DMS153 treated with DMSO at 0.1 percent for 48 hours (cell line): ENCODE measurements around the gene SLIT1.

Experiments used
- DNase-seq: peaks from one replicate; lab custom pipeline; 2025; ENCODE audit not compliant: unreplicated experiment; lab: John Stamatoyannopoulos, UW

The SLIT1 gene

DNA sequence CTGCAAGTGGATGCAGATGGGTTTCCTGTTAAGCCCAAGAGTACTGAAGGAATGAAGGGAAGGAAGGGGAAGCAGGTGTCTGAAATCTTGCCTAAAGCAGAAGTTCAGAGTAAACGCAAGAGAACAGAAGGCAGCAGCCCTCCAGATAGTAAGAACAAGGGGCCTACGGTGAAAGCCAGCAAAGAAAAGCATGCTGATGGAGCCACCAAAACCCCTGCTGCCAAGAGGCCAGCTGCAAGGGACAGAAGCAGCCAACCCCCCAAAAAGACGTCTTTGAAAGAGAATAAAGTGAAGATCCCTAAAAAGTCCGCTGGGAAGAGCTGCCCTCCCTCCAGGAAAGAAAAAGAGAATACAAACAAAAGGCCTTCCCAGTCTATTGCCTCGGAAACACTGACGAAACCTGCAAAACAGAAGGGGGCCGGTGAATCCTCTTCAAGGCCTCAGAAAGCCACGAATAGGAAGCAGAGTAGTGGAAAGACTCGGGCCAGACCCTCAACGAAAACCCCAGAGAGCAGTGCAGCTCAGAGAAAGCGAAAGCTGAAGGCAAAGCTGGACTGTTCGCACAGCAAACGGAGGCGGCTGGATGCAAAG is 201.1 kb downstream of the SLIT1 start:
- no peak for DNase-seq

DNA sequence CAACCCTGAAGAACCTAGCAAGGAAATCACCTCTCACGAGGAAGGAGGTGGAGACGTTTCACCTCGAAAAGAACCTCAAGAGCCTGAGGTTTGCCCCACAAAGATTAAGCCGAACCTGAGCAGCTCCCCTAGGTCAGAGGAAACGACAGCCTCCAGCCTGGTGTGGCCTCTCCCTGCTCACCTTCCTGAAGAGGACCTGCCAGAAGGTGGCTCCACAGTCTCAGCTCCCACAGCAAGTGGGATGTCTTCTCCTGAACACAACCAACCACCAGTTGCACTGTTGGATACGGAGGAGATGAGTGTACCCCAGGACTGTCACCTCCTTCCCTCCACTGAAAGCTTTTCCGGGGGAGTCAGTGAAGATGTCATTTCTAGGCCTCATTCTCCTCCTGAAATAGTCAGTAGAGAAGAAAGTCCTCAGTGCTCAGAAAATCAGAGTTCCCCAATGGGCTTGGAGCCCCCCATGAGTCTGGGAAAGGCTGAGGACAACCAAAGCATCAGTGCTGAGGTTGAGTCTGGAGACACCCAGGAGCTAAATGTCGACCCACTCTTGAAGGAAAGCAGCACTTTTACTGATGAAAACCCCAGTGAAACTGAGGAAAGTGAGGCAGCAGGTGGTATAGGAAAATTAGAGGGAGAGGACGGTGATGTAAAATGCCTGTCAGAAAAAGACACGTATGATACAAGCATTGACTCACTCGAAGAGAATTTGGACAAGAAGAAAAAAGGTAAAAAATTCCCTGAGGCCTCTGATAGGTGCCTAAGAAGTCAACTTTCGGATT is 203.4 kb downstream of the SLIT1 start:
- no peak for DNase-seq

DNA sequence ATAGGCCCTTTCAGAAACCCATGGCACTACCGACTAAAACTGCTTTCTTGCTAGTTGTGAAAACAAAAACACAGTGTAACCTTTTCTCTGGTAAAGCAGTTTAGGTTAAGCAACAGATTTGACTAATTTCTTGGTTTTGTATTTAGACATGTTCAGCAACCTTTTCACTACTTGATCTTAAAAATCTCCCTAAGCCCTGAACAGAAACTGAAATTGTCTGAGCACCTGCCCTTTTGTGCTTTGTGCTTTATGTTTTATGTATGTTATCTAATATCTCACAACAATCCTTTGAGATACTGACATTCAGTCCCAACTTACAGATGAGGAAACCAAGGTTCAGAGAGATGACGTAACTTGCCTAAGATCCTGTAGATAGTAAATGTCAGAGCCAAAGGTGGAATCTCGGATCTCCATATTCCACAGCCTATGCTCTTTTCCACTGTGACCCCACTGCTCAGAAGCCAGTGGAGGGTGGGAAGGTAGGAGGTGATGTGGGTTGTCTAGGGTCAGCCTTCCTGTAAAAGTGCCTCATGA is 207.1 kb downstream of the SLIT1 start:
- no peak for DNase-seq

DNA sequence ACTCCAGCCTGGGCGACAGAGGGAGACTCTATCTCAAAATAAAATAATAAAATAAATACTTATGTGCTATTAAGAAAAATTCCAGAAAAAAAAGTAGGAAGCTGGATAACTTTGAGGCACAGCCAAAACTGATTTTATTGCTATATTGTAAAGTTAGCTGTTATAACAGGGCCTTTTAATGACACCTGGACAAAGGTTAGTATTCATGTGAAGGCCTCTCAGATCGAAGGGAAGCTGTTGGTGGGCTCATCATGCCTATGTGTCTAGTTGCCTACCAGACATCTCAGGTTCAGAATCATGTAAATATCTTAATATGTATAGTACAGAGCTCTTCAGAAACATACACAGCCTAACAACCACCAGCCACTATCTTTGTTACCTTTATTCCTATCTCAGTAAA is 210.6 kb downstream of the SLIT1 start:
- DNase-seq: no peak

DNA sequence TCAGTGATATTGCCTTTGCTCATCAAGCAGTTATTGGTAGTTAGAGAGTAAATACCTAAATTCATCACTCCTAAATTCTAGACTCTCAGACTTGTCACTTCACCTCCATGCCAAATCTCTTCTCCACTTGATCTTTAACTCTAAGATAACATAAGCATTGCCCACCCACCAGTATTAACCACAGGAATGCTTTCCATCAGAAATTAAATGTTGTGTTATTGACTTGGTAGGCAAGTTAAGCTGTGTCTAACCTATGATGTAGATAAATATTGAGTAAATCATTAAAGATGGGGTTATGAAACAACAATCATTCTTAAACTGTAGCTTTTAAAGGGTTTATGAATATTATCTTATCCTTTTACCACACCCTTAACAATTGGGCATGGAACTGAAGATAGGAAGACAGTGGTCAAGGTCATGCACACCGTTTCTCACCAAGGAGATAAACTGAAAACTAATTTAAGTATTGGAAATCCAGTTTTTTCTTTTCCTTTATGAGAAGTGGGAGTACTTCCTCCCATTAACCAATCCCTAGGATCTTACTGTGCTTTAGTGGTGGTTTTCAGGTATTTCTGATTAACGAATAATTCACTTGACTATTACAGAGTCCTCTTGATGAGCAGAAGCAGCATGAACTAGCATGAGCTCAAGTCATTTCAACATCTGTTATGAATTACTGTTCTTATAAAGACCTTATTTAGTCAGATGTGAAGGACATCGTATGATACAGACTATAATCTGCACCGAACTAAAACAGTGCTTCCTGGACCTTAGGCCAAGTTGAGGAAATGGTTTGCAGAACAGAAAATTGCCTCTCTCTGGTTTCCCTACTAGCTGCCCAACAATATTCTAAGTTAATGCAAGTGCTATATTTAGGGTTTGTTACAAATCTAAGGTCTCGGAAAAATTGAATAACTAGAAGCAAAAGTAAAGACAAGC is 211.7 kb downstream of the SLIT1 start:
- no peak for DNase-seq

DNA sequence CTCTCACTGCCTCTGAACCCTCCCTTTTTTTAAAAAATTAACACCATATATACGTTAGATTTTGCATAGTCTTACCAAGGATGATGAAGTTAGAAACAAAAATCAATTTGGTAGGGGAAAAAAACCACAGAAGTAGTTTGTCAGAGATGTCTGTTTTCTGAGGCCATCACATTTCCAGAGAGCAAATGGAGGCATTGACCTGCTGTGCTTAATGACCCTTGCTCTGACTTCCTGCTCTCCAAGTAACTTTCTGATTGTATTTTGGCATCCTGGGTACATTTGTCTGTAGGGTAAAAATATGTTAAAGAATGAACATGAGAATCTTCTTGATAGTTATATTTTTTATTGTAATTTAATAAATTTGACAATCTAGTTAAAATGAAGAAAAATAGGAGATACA is 213.5 kb downstream of the SLIT1 start:
- no peak for DNase-seq

DNA sequence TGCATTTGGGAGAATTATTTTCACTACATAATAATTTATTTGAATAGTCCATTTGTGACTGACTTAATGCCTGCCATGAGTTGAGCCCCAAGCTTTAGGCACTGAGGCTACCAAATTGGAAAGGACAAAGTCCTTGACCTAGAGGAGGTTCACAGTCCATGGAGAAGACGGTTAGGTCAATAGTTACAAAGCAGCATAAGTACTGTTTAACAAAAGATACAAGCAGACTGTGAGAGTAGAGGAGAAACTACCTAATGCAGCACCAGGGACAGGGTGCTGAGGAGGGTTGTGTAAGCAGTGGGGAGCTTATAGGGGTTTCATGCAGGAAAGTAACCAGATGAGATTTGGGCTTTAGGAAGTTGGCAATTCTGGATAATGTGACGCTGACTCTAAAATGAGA is 214.4 kb downstream of the SLIT1 start:
- DNase-seq: no peak

DNA sequence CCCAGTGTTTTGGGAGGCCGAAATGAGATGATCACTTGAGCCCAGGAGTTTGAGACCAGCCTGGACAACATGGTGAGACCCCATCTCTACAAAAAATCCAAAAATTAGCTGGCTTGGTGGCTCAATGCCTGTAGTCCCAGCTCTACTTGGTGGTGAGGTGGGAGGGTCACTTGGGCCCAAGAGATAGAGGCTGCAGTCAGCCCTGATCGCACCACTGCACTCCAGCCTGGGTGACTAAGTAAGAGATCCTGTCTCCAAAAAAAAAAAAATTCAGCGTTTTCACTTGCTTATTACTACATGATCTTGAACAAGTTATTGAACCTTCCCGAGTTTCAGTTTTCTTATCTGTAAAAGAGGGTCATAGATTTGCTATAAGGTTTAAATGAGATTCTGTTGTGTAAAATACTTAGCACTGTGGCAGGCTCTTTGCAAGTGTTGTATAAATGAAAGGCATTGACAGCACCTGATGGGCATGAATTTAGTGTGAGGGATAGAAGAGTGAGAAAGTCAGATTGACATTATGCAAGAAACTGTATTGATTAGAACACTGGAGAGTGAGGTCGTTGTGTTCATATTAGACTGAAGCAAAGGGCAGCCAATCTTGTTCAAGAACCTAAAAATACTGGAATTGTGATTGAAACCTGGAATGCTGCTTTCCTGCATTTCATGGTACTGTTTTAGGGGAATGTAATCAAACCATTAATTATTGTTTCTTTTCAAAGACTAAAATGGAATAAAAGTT is 216.9 kb downstream of the SLIT1 start:
- no peak for DNase-seq

DNA sequence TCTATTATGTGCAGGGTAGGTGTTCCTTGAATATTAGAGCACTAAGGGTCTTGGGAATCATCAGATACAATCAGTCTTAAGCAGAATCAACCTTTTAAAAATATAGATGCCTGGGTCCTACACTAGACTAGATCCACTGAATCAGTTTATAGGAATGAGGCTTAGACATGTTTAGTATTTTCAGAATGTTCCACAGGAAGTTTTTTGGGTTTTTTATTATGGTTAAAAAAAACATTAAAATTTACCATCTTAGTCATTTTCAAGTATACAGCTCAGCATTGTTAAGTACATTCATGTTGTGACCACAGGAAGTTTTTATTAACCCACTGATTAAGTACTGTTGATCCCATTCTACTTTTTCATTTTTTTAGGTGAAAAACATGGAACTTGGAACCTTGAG is 217.9 kb downstream of the SLIT1 start:
- DNase-seq: no peak

DNA sequence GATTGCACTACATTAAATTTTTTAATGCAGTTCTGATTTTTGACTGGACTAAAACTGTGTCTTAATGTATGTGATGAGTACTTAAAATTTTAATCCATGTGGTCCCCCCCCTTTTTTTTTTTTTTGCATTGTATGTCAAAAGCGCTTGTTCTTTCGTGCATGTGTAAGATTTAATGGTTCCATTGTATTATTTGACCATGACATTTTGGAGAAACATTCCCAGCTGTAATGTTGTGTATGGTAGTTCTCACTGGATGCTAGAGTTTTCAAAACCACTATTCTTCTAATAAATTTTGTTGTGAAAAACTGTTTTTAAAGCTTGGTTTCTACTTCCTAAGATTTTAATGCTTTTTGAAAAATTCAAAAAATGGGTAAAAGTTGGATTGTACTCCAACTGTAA is 221.6 kb downstream of the SLIT1 start:
- no peak for DNase-seq

DNA sequence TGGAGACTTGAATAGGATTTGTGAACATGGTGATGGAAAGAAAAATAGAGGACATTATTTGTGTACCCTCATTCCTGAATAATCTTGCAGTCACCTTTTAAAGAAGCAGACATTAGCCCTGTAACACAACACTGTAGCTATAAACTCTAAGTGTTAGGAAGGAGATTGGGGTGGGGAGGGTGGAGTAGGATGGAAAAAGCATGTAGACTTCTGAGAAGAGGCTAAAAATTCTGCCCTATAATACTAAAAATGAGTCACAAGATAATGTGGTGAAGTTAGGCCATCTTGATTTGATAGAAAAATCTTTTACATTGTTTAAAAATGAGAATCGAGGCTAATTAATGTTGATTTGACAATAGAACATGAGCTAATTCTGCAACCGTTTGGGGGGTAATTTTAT is 224.9 kb downstream of the SLIT1 start:
- DNase-seq: no peak

DNA sequence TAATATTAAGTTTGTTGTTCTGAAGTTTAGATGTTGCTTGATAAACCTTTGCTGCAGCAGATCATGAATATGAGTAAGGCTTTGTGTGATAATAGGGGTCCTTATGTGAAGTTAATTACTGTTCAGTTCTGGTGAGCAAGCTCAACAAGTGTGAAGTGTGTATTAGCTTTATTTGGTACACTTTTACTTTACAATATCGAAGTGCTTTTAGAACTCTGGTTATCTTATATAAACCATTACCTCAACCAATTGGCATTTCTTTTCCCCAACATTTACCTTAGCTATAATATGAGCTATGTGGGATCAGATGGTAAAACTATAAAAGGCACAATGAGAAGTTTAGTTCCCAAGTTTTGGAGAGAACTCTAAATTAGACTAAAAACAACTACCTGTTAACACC is 226.0 kb downstream of the SLIT1 start:
- no peak for DNase-seq

DNA sequence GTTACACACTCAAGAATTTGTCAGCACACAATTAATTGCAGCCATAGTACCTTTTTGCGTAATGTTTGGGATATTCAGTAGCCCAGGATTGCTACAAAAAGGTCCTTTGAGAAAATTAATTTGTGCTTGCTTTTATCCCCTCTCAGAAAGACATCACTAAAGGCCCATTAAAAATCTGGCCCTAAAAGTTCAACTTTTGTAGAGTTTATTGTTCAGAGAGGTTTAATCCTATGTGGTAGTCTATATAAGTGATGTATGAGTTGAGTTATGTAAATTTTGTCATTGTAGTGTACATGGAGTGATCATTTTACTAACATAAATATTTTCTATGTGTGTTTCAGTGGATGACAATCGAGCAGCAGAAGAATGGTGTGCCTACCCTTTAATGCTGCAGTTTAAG is 227.7 kb downstream of the SLIT1 start:
- no peak for DNase-seq

DNA sequence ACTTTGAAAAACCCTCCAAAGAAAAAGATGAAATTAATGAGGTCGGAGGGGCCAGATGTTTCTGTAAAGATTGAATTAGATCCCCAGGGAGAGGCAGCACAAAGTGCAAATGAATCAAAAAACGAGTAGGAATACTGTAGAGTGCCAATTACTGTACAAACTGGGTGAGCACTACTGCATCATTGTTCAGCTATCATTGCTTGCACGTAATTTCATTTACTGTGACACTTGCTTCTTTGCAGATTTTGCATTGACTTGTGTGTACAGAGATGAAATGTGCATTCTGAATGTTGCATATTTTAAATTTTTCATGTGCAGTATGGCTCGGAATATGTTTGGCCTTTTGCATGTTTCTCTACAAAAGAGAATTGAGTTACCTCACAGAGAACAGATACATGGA is 230.0 kb downstream of the SLIT1 start:
- DNase-seq: no peak

DNA sequence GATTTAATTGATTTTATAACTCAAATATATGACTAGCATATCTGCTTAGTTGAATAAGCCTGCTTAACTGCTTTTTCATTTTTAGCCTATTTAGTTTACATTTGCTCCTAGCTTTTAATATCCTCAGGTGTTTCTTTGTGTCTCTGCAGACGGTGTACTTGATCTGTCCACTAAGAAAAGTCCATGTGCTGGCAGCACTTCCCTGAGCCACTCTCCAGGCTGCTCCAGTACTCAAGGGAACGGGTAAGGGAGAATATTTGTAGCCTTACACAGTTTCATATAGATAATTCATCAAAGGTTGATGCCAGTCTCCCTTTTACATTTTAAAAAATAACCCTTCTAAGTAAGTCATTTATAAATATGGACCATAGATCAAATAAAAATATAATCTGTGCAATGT is 233.8 kb downstream of the SLIT1 start:
- no peak for DNase-seq

DNA sequence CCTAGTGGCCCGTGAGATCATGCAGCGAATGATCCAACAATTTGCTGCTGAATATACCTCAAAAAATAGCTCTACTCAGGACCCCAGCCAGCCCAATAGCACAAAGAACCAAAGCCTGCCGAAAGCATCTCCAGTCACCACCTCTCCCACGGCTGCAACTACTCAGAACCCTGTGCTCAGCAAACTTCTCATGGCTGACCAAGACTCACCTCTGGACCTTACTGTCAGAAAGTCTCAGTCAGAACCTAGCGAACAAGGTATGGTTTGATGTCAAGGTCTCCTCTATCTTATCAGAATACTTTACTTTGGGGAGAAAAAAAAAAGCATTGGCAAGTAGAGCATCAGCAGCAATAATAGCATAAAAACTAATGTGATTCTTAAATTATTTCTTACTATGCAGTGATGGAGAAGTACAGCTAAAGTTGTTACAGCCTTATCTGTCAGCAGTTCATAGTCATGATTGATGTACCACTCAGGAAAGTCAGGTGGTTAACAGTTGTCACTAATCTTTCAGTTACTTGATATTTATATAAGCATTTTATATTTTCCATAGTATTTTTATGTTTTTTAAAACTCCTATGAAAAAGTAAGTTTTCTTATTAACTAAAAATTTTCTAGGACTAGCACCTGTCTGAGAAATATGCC is 236.6 kb downstream of the SLIT1 start:
- DNase-seq: no peak
